Keratinocyte (primary cell): ENCODE results near the gene SLC19A1.

Experiments
- CTCF ChIP-seq, 3 experiments: IDR thresholded peaks in 1 of 3; conservative IDR thresholded peaks in 1 of 3; optimal IDR thresholded peaks in 1 of 3; 2 replicates in 2 of 3; 3 replicates in 1 of 3; pipeline versions ENCODE3 to v1.5.1; 2011; ENCODE audit warnings: low read length in 3 of 3, mild to moderate bottlenecking in 3 of 3, moderate library complexity in 2 of 3, control low read depth in 1 of 3, inconsistent platforms in 1 of 3; ENCODE audit not compliant: insufficient read depth in 2 of 3; ENCODE audit errors: extremely low read depth in 1 of 3
- EZH2 ChIP-seq: IDR thresholded peaks from one replicate; pipeline ENCODE4 v1.6.1; 2012; ENCODE audit warnings: inconsistent platforms, mild to moderate bottlenecking, low read length, moderate library complexity

- no peak for TF ChIP-seq CTCF (optimal IDR thresholded peaks at IDR 0.05 in 1 of 3, IDR thresholded peaks at IDR 0.05 in 1 of 3, conservative IDR thresholded peaks at IDR 0.05 in 1 of 3; ENCODE audit: extremely low read depth in 1 of 3, insufficient read depth in 2 of 3, low read length in 3 of 3)
- TF ChIP-seq EZH2: no peak
These were observed 3.7 kb downstream of the SLC19A1 start for GRCh38 chr21:45538381-45539045.
